Measurements from ENCODE around the gene CDK5RAP1.

- TF ChIP-seq CTCF (IDR thresholded peaks at IDR 0.05; ENCODE audit: low read depth, low read length, poor library complexity, severe bottlenecking) (no peak), EZH2phosphoT487 (IDR thresholded peaks at IDR 0.05; ENCODE audit: borderline replicate concordance, low read length) (no peak)
Measured at GRCh38 chr20:33311011-33311410, 90.3 kb downstream of the CDK5RAP1 start.
